ENCODE results near the gene C5orf52. TPM values are rescaled to one million over a fixed set of nuclear protein-coding genes. Genes with fewer than 3 reads are reported as not detected.

The C5orf52 gene
- total RNA-seq (not detected), polyA plus RNA-seq (not detected)

- DNase-seq = peak in 2 of 5 donors; percentile 21 to 23
- peaks cover 15 to 27% (median 21%) of the 10 kb centered on the region in 4 donors for H3K4me1 Mint-ChIP-seq
- peaks cover 13% of the 10 kb centered on the region for H3K4me1 ChIP-seq (ENCODE audit: insufficient read depth, low read length)
- H3K36me3 Mint-ChIP-seq = peaks cover 0 to 1% of the 10 kb centered on the region in 2 donors
- ChIA-PET POLR2A (ENCODE audit: partially characterized antibody) (interaction anchor here (0.9 to 2.4 kb wide), 4 partner anchors 19 to 72 kb away, joined by 3 to 6 read pairs (median 4); no protein-coding TSS in a partner anchor), CTCF (ENCODE audit: partially characterized antibody) (interaction anchor here (0.7 to 5.2 kb wide), 10 partner anchors 11 to 239 kb away, joined by 3 to 41 read pairs (median 4); partner anchors contain the start of genes LSM11 and SOX30)
- no peaks in the 10 kb centered on the region for H3K27me3 Mint-ChIP-seq
- no peaks in the 10 kb centered on the region for H3K27me3 ChIP-seq (ENCODE audit: insufficient read depth, low read length)
- peak within 1 kb of the TSS; percentile 71 to 85 for H3K4me3 ChIP-seq (ENCODE audit: low read length in 2 of 2)
- H3K4me3 Mint-ChIP-seq = peak within 1 kb of the TSS; percentile 87 to 98 (median 92)
- peak within 1 kb of the TSS; percentile 3 for H3K27ac ChIP-seq (ENCODE audit: low read depth, low read length)
- no peaks in the 10 kb centered on the region for H3K36me3 ChIP-seq (ENCODE audit: insufficient read depth, low read length)
- H3K27ac Mint-ChIP-seq = peak within 1 kb of the TSS in 6 of 7 donors; percentile 25 to 90 (median 78)
- H3K9me3 ChIP-seq (ENCODE audit: control insufficient read depth in 1 of 2, low read length in 2 of 2) = no peaks in the 10 kb centered on the region
- peaks cover 0 to 4% (median 0%) of the 10 kb centered on the region in 8 donors for H3K9me3 Mint-ChIP-seq
- intact Hi-C loops (cut with micrococcal nuclease) = no loop called here
These were observed at the start of gene C5orf52 for GRCh38 chr5:157670662-157671591. TSS of gene C5orf52 (plus strand) at chr5:157671533. CDS start at chr5:157671615, 82 bp downstream.

- intact Hi-C loops (cut with micrococcal nuclease) = no loop called here
- Histone ChIP-seq H3K9me3 (ENCODE audit: control insufficient read depth in 1 of 2, low read length in 2 of 2) (no peaks in the 10 kb centered on the region), H3K4me3 (ENCODE audit: low read length in 2 of 2) (no peak overlapping the region), H3K36me3 (ENCODE audit: insufficient read depth, low read length) (no peaks in the 10 kb centered on the region), H3K4me1 (ENCODE audit: insufficient read depth, low read length) (no peaks in the 10 kb centered on the region), H3K27me3 (ENCODE audit: insufficient read depth, low read length) (no peaks in the 10 kb centered on the region), H3K27ac (ENCODE audit: low read depth, low read length) (no peak overlapping the region)
- ChIA-PET CTCF (ENCODE audit: partially characterized antibody) (interaction anchor here (1.5 kb wide), 1 partner anchor 27 kb away, joined by 4 read pairs; no protein-coding TSS in a partner anchor), POLR2A (ENCODE audit: partially characterized antibody) (no interaction called here)
- no peak for DNase-seq
- no peak overlapping the region for H3K27ac Mint-ChIP-seq
- H3K4me3 Mint-ChIP-seq = peak overlapping the region in 1 of 8 donors; percentile 17
- peaks cover 0 to 2% (median under 1%) of the 10 kb centered on the region in 4 donors for H3K4me1 Mint-ChIP-seq
- no peaks in the 10 kb centered on the region for H3K36me3 Mint-ChIP-seq
- H3K9me3 Mint-ChIP-seq = peaks cover 0 to 4% (median 0%) of the 10 kb centered on the region in 8 donors
- no peaks in the 10 kb centered on the region for H3K27me3 Mint-ChIP-seq
These were observed 47.2 kb upstream of the C5orf52 start for GRCh38 chr5:157624144-157624543.

- ChIA-PET CTCF (ENCODE audit: partially characterized antibody) (interaction anchor here (1.1 kb wide), 1 partner anchor 117 kb away, joined by 3 read pairs; the partner anchor contains the start of gene LSM11), POLR2A (ENCODE audit: partially characterized antibody) (no interaction called here)
- Histone ChIP-seq H3K27ac (ENCODE audit: low read depth, low read length) (no peak overlapping the region), H3K9me3 (ENCODE audit: control insufficient read depth in 1 of 2, low read length in 2 of 2) (no peaks in the 10 kb centered on the region), H3K4me1 (ENCODE audit: insufficient read depth, low read length) (no peaks in the 10 kb centered on the region), H3K27me3 (ENCODE audit: insufficient read depth, low read length) (no peaks in the 10 kb centered on the region), H3K36me3 (ENCODE audit: insufficient read depth, low read length) (no peaks in the 10 kb centered on the region), H3K4me3 (ENCODE audit: low read length in 2 of 2) (no peak overlapping the region)
- H3K9me3 Mint-ChIP-seq = peaks cover 0 to 8% (median 3%) of the 10 kb centered on the region in 8 donors
- H3K4me1 Mint-ChIP-seq = peaks cover 0 to 2% (median under 1%) of the 10 kb centered on the region in 4 donors
- no peaks in the 10 kb centered on the region for H3K36me3 Mint-ChIP-seq
- no peak for DNase-seq
- intact Hi-C loops (cut with micrococcal nuclease) = no loop called here
- no peaks in the 10 kb centered on the region for H3K27me3 Mint-ChIP-seq
- H3K27ac Mint-ChIP-seq = no peak overlapping the region
- no peak overlapping the region for H3K4me3 Mint-ChIP-seq
These were observed 44.5 kb upstream of the C5orf52 start for GRCh38 chr5:157626831-157627230.

GRCh38 chr5:157630341-157630740 is 41.0 kb upstream of the C5orf52 start:
- H3K4me1 ChIP-seq (ENCODE audit: insufficient read depth, low read length) = no peaks in the 10 kb centered on the region
- H3K36me3 ChIP-seq (ENCODE audit: insufficient read depth, low read length) = no peaks in the 10 kb centered on the region
- Mint-ChIP-seq H3K27ac (peak overlapping the region in 1 of 7 donors; percentile 30), H3K9me3 (peaks cover 0 to 8% (median 0%) of the 10 kb centered on the region in 8 donors), H3K36me3 (no peaks in the 10 kb centered on the region), H3K4me1 (peaks cover 0 to 4% (median under 1%) of the 10 kb centered on the region in 4 donors), H3K4me3 (no peak overlapping the region), H3K27me3 (no peaks in the 10 kb centered on the region)
- ChIA-PET CTCF (ENCODE audit: partially characterized antibody) (interaction anchor here (0.9 to 1.5 kb wide), 3 partner anchors 10 to 89 kb away, joined by 3 read pairs; no protein-coding TSS in a partner anchor), POLR2A (ENCODE audit: partially characterized antibody) (interaction anchor here (0.6 to 0.9 kb wide), 2 partner anchors 40 to 73 kb away, joined by 3 to 4 read pairs; no protein-coding TSS in a partner anchor)
- no peak overlapping the region for H3K4me3 ChIP-seq (ENCODE audit: low read length in 2 of 2)
- DNase-seq = no peak
- H3K9me3 ChIP-seq (ENCODE audit: control insufficient read depth in 1 of 2, low read length in 2 of 2) = no peaks in the 10 kb centered on the region
- no peak overlapping the region for H3K27ac ChIP-seq (ENCODE audit: low read depth, low read length)
- no peaks in the 10 kb centered on the region for H3K27me3 ChIP-seq (ENCODE audit: insufficient read depth, low read length)
- intact Hi-C loops (cut with micrococcal nuclease) = no loop called here

GRCh38 chr5:157640406-157641066 is 30.8 kb upstream of the C5orf52 start:
- Histone ChIP-seq H3K27ac (ENCODE audit: low read depth, low read length) (no peak overlapping the region), H3K9me3 (ENCODE audit: control insufficient read depth in 1 of 2, low read length in 2 of 2) (no peaks in the 10 kb centered on the region), H3K4me3 (ENCODE audit: low read length in 2 of 2) (no peak overlapping the region), H3K27me3 (ENCODE audit: insufficient read depth, low read length) (no peaks in the 10 kb centered on the region), H3K4me1 (ENCODE audit: insufficient read depth, low read length) (no peaks in the 10 kb centered on the region), H3K36me3 (ENCODE audit: insufficient read depth, low read length) (no peaks in the 10 kb centered on the region)
- intact Hi-C loops (cut with micrococcal nuclease) = no loop called here
- no peaks in the 10 kb centered on the region for H3K36me3 Mint-ChIP-seq
- no peak overlapping the region for H3K4me3 Mint-ChIP-seq
- POLR2A ChIA-PET (ENCODE audit: partially characterized antibody) = no interaction called here
- DNase-seq = no peak
- no peaks in the 10 kb centered on the region for H3K9me3 Mint-ChIP-seq
- H3K4me1 Mint-ChIP-seq = peaks cover 0 to 2% (median 0%) of the 10 kb centered on the region in 4 donors
- H3K27me3 Mint-ChIP-seq = no peaks in the 10 kb centered on the region
- CTCF ChIA-PET (ENCODE audit: partially characterized antibody) = no interaction called here
- H3K27ac Mint-ChIP-seq = no peak overlapping the region

GRCh38 chr5:157648275-157648990 is 22.9 kb upstream of the C5orf52 start:
- no peak overlapping the region for H3K27ac ChIP-seq (ENCODE audit: low read depth, low read length)

More at GRCh38 chr5:157648275-157648990, 22.9 kb upstream of the C5orf52 start:
- intact Hi-C loops (cut with micrococcal nuclease) = no loop called here
- H3K4me1 Mint-ChIP-seq = peaks cover 11 to 23% (median 17%) of the 10 kb centered on the region in 4 donors
- Histone ChIP-seq H3K4me3 (ENCODE audit: low read length in 2 of 2) (no peak overlapping the region), H3K4me1 (ENCODE audit: insufficient read depth, low read length) (peaks cover 18% of the 10 kb centered on the region), H3K36me3 (ENCODE audit: insufficient read depth, low read length) (no peaks in the 10 kb centered on the region), H3K9me3 (ENCODE audit: control insufficient read depth in 1 of 2, low read length in 2 of 2) (no peaks in the 10 kb centered on the region), H3K27me3 (ENCODE audit: insufficient read depth, low read length) (no peaks in the 10 kb centered on the region)
- DNase-seq = no peak
- CTCF ChIA-PET (ENCODE audit: partially characterized antibody) = no interaction called here
- H3K27ac Mint-ChIP-seq = no peak overlapping the region
- POLR2A ChIA-PET (ENCODE audit: partially characterized antibody) = no interaction called here
- peaks cover 0 to 2% (median under 1%) of the 10 kb centered on the region in 8 donors for H3K9me3 Mint-ChIP-seq
- H3K36me3 Mint-ChIP-seq = peaks cover 3 to 7% of the 10 kb centered on the region in 2 donors
- no peaks in the 10 kb centered on the region for H3K27me3 Mint-ChIP-seq
- H3K4me3 Mint-ChIP-seq = no peak overlapping the region

Measured in CD4-positive, alpha-beta memory T cell (primary cell).